ENCODE measurements around the gene A3GALT2.

The A3GALT2 gene

GRCh38 chr1:33350611-33351280 is 29.8 kb upstream of the A3GALT2 start:
- in situ Hi-C loops (cut with MboI; ENCODE audit: low sequenced_read_pairs) = no loop called here

DNA sequence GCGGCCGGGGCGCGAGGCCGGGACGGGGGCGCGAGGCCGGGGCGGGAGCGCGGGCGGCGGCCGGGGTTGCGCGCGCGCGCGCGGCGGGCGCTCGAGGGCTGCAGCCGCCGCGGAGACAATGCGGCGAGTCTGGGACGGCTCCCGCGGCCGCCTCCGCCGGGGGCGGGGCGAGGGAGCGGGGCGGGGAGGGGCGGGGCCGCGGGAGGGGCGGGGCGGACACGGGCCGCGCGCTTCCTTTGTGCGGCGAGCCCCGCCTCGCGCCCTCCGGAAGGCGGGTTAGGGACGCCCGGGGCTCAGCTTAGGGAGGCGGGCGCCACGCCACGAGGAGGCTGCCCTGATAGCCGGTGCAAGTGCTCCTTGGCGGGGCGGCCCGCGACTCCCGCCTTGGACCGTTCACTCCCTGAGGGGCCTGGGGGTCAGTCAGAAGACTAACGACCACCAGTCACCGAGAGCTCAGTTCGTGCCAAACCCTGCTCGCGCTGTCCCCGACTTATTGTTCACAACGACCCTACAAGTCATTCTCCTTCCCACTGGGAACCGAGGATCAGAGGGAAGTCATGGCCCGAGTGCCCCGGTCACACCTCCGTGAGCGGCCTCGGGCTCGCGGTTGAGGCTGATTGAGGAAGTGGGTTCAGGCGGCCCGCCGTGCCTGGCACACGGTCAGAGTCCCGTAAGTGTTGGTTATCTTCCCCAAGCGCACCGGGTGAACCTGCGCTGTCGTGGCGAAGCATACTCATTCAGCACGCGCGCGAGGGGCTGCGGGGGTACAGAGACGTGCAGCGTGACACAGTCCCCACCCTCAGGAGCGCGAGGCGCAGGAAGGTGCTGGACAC is 29.1 kb upstream of the A3GALT2 start:
- in situ Hi-C loops (cut with MboI; ENCODE audit: low sequenced_read_pairs) = no loop called here

- in situ Hi-C loops (cut with MboI; ENCODE audit: low sequenced_read_pairs) = no loop called here
Observed at GRCh38 chr1:33349081-33349759, 28.3 kb upstream of the A3GALT2 start.

DNA sequence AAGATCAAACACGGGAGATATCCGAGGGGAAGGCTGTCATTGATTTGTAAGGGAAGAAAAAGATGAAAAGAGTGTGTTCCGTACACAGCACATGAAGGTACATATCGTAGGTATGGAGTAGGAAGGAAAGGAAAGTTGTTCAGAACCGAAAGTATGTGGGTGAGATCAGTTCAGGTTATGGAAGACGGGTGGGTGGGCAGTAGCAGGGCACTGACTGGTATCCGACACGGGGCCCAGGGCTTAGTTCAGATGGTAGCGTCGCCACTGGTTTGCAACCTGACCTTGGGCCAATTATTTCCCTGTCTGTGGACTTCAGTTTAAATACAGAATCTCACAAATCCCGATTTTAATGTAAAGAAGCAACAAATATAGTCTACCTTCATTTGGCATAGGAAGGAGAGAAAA is 27.8 kb upstream of the A3GALT2 start:
- in situ Hi-C loops (cut with MboI; ENCODE audit: low sequenced_read_pairs) = no loop called here

GRCh38 chr1:33348194-33348593 is 27.3 kb upstream of the A3GALT2 start:
- in situ Hi-C loops (cut with MboI; ENCODE audit: low sequenced_read_pairs) = no loop called here

GRCh38 chr1:33347650-33347992 is 26.7 kb upstream of the A3GALT2 start:
- in situ Hi-C loops (cut with MboI; ENCODE audit: low sequenced_read_pairs) = no loop called here

GRCh38 chr1:33346927-33347649 is 26.2 kb upstream of the A3GALT2 start:
- in situ Hi-C loops (cut with MboI; ENCODE audit: low sequenced_read_pairs) = no loop called here

DNA sequence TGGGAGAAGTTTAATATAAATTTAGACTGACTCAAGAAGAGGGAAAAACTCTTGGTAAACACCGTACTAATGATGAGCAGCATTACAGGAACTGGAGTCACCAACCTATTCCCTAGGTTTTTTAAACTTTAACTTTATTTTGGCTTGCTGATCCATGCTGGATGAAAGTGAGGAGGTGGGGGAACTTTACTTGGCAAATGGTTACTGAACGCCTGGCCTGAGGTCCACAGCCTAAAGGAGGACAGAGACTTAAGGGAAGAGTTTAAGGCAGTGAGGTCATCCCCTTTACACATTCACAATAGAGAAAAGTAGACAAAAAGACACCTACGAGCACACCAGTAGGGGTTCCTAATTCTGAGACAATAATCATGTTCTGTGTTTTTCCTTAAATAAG is 25.6 kb upstream of the A3GALT2 start:
- in situ Hi-C loops (cut with MboI; ENCODE audit: low sequenced_read_pairs) = no loop called here

DNA sequence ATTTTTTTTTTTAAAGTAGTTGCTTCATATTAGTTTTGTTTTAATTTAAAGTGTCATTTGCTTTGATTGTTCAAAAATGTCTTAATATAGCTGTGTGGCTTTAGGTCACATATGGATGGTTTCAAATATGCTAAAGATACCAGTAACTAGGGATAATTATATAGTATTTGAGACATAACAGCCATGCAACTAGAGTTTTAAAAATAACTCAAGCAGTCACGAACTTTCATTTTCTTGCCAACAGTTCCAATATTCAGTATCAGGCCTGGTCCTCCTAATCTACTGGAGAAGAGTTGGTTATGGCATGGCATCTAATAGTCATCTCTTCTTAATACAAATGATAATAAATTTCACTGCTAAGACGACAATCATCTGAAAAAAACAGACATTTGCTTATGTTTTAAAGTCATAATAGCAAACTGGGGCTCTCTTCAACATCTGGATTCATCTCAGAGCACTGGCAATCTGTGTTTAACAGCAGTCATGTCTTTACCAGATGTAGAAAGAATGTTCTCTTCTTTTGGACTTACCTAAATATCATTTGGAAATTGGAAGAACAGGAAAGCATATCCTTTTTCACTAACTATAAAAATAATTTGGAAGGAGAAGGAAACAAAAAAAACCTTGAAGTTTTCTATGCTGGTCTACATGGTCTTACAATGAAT is 24.1 kb upstream of the A3GALT2 start:
- in situ Hi-C loops (cut with MboI; ENCODE audit: low sequenced_read_pairs) = no loop called here

DNA sequence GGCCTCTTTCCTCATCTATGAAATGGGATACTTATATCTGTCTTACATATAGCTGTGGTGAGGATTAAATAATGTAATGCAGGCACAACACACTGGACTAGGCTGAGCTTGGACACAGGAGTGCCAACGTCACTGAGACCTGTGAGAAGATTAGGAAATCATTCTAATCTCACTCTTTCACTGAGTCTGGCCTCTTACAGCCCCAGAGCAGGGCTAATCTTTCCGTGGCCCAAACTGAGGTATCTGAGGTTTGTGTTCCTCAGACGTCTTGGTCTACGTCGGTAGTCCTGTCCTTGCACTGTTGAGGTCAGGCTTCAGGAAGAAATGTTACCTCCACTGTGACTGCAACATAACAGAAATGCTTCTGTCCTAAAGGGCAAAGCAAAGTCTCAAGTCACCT is 22.6 kb upstream of the A3GALT2 start:
- in situ Hi-C loops (cut with MboI; ENCODE audit: low sequenced_read_pairs) = no loop called here

GRCh38 chr1:33342041-33342723 is 21.3 kb upstream of the A3GALT2 start:
- in situ Hi-C loops (cut with MboI; ENCODE audit: low sequenced_read_pairs) = no loop called here

GRCh38 chr1:33341190-33341589 is 20.3 kb upstream of the A3GALT2 start:
- in situ Hi-C loops (cut with MboI; ENCODE audit: low sequenced_read_pairs) = no loop called here

- in situ Hi-C loops (cut with MboI; ENCODE audit: low sequenced_read_pairs) = no loop called here
Observed at GRCh38 chr1:33339413-33339812, 18.5 kb upstream of the A3GALT2 start.

DNA sequence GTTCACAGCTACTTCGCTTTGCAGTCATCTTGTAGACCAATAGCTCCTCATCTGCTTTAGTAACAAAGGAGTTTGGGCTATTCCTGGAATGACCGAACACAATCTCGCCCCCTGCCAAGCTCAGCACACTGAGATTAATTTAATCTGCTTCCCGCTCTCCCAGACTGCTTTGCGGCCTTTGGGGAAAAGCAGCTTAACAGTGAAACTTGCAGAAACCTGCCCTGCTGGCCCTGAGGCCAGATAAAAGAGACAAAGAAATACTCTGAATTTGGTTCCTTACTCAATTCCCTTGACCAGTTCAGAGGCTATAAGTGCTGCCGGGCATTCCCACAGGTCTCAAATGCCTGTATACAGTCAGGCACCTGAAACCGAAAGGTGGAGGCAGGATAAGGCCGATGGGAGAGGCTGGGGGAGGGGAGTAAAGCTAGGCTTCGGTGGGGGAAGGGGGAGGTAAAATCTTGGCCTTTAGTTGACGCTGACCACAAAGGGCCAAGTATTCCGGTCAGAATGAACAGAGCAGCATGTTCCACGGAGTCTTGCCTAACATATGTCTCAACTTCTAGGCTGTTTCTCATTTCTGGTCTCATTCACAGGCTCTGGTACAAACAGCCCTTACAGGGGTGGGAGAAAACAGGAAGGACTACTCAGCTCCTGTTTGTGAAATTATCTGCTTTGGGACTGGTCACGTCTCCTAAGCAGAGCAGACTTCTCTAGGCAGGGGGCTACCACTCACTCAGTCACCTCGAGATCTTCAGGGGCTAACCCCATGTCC is 17.7 kb upstream of the A3GALT2 start:
- in situ Hi-C loops (cut with MboI; ENCODE audit: low sequenced_read_pairs) = no loop called here

GRCh38 chr1:33338048-33338439 is 17.1 kb upstream of the A3GALT2 start:
- in situ Hi-C loops (cut with MboI; ENCODE audit: low sequenced_read_pairs) = no loop called here

GRCh38 chr1:33337441-33337840 is 16.5 kb upstream of the A3GALT2 start:
- in situ Hi-C loops (cut with MboI; ENCODE audit: low sequenced_read_pairs) = no loop called here

- in situ Hi-C loops (cut with MboI; ENCODE audit: low sequenced_read_pairs) = no loop called here
Observed at GRCh38 chr1:33336580-33336979, 15.7 kb upstream of the A3GALT2 start.

GRCh38 chr1:33335020-33335419 is 14.1 kb upstream of the A3GALT2 start:
- in situ Hi-C loops (cut with MboI; ENCODE audit: low sequenced_read_pairs) = no loop called here

- in situ Hi-C loops (cut with MboI; ENCODE audit: low sequenced_read_pairs) = no loop called here
Observed at GRCh38 chr1:33334081-33334552, 13.2 kb upstream of the A3GALT2 start.

All from HL-60/S4 treated with phorbol 12-myristate 13-acetate at 8.2 ng/mL for 4 days and 3 days (cell line).